ENCODE data around the gene PLA2G6. TPM values are rescaled to one million over a fixed set of nuclear protein-coding genes. Genes with fewer than 3 reads are reported as not detected.

The PLA2G6 gene
- 11.0 and 11.3 TPM in 2 replicates for total RNA-seq

GRCh38 chr22:38181453-38182200 is at the start of gene PLA2G6:
PLA2G6 (minus strand) TSS chr22:38181830; CDS start chr22:38169426, 12,404 bp downstream.

GRCh38 chr22:38201711-38202436 is 20.2 kb upstream of the PLA2G6 start, which contains the start of gene MAFF:
MAFF (plus strand) TSS chr22:38201994; CDS start chr22:38213854, 11,860 bp downstream.

GRCh38 chr22:38110008-38110862 is 71.4 kb downstream of the PLA2G6 start, which contains the start of gene BAIAP2L2:
BAIAP2L2 (minus strand) TSS chr22:38110684; CDS start chr22:38110525, 159 bp downstream.

GRCh38 chr22:38083931-38084631 is 97.5 kb downstream of the PLA2G6 start, which contains the start of gene SLC16A8:
SLC16A8 (minus strand) TSS chr22:38084184; CDS start chr22:38082873, 1,311 bp downstream.

Other genes starting within 250 kb of the PLA2G6 start
- under 0.01 and 0.89 TPM in 2 replicates for gene C22orf23, start 228.2 kb downstream of the PLA2G6 start, total RNA-seq
- gene POLR2F, start 228.1 kb downstream of the PLA2G6 start, total RNA-seq, result 67.3 and 114 TPM in 2 replicates
- not detected in 2 replicates for gene SOX10, start 197.3 kb downstream of the PLA2G6 start, total RNA-seq
- 11.8 and 17.7 TPM in 2 replicates for gene PICK1, start 124.4 kb downstream of the PLA2G6 start, total RNA-seq
- 0.29 TPM in 1 of 2 replicates, not detected in the other for gene SLC16A8, start 97.6 kb downstream of the PLA2G6 start, total RNA-seq
- gene BAIAP2L2, start 71.1 kb downstream of the PLA2G6 start, total RNA-seq, result 27.3 and 38.6 TPM in 2 replicates
- 25.9 and 26.2 TPM in 2 replicates for gene MAFF, start 20.2 kb upstream of the PLA2G6 start, total RNA-seq
- 51.0 and 54.4 TPM in 2 replicates for gene TMEM184B, start 91.2 kb upstream of the PLA2G6 start, total RNA-seq
- gene CSNK1E, start 135.6 kb upstream of the PLA2G6 start, total RNA-seq, result 116 and 152 TPM in 2 replicates